ENCODE data around the gene TMEM114. TPM values are rescaled to one million over a fixed set of nuclear protein-coding genes. Genes with fewer than 3 reads are reported as not detected.

The TMEM114 gene
- polyA plus RNA-seq, 1 donor (not counting 4 experiments of a cell fraction or from before 2014, with no cell fraction given): not detected

DNA sequence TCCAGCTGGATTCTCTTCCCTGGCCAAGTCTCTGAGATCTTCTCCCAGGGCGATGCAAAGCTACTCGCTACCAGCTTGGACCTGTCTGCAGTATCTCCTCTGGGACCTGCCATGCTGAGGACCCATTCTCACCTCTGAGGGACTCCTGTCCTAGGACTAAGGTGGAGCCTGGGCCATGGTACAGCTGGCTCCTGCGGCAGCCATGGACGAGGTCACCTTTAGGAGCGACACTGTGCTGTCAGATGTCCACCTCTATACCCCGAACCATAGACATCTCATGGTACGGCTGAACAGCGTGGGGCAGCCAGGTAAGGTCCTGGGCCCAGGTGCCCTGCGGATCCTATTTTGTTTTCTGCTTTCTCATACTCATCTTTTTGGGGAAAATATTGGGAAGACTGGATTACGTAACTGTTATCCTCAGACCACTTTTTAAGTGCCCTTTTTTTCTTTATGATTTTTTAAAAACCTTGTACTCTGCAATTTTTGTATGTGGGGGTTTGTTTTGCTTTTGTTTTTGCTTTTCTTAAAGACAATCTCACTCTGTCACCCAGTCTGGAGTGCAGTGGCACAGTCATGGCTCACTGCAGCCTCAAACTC is 35.3 kb upstream of the TMEM114 start:
- H3K9me3 ChIP-seq (ENCODE audit: control insufficient read depth, low read depth, low read length): no peaks in the 10 kb centered on the region
- dilution Hi-C loops (cut with MboI; ENCODE audit: extremely low pct_ligation_motif_present, low sequenced_read_pairs): no loop called here
- no peak overlapping the region for H3K4me3 ChIP-seq (ENCODE audit: control insufficient read depth in 2 of 3, extremely low read depth in 1 of 3, insufficient read depth in 2 of 3, low read depth in 1 of 3, low read length in 3 of 3)
- no peaks in the 10 kb centered on the region for H3K9me1 ChIP-seq (ENCODE audit: control insufficient read depth, extremely low read depth, insufficient read depth, low read length)
- H3K4me1 ChIP-seq (ENCODE audit: control insufficient read depth, extremely low read depth, insufficient read depth, low read length): peaks cover 26% of the 10 kb centered on the region
- H3K79me2 ChIP-seq (ENCODE audit: control insufficient read depth, insufficient read depth, low read length): peaks cover 53% of the 10 kb centered on the region
- H3K9ac ChIP-seq (ENCODE audit: control insufficient read depth, extremely low read depth, insufficient read depth, low read length): no peak overlapping the region
- H3K4me2 ChIP-seq (ENCODE audit: control insufficient read depth, extremely low read depth, insufficient read depth, low read depth, low read length): no peak overlapping the region
- H2AFZ ChIP-seq (ENCODE audit: control insufficient read depth, low read length): no peak overlapping the region
- H3K36me3 ChIP-seq (ENCODE audit: control insufficient read depth in 2 of 2, extremely low read depth in 1 of 2, insufficient read depth in 2 of 2, low read length in 2 of 2): peaks cover 30 to 51% of the 10 kb centered on the region in 2 experiments
- DNase-seq (ENCODE audit: low read depth, low spot score): no peak
- no peak overlapping the region for H3K27ac ChIP-seq (ENCODE audit: control insufficient read depth, insufficient read depth, low read length)
- H4K20me1 ChIP-seq (ENCODE audit: control insufficient read depth, extremely low read depth, insufficient read depth, low read length): peaks cover 3% of the 10 kb centered on the region
- no peak for FAIRE-seq
- no peak for TF ChIP-seq EZH2 (IDR thresholded peaks at IDR 0.05; ENCODE audit: low read length)
- TF ChIP-seq, protein P1, sequence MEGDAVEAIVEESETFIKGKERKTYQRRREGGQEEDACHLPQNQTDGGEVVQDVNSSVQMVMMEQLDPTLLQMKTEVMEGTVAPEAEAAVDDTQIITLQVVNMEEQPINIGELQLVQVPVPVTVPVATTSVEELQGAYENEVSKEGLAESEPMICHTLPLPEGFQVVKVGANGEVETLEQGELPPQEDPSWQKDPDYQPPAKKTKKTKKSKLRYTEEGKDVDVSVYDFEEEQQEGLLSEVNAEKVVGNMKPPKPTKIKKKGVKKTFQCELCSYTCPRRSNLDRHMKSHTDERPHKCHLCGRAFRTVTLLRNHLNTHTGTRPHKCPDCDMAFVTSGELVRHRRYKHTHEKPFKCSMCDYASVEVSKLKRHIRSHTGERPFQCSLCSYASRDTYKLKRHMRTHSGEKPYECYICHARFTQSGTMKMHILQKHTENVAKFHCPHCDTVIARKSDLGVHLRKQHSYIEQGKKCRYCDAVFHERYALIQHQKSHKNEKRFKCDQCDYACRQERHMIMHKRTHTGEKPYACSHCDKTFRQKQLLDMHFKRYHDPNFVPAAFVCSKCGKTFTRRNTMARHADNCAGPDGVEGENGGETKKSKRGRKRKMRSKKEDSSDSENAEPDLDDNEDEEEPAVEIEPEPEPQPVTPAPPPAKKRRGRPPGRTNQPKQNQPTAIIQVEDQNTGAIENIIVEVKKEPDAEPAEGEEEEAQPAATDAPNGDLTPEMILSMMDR (optimal IDR thresholded peaks at IDR 0.05 in 1 of 3, IDR thresholded peaks at IDR 0.05 in 1 of 3, conservative IDR thresholded peaks at IDR 0.05 in 1 of 3; ENCODE audit: extremely low read depth in 1 of 3, insufficient read depth in 2 of 3, low read length in 3 of 3): no peak
- H3K27me3 ChIP-seq (ENCODE audit: control insufficient read depth, extremely low read depth, insufficient read depth, low read length): no peaks in the 10 kb centered on the region

DNA sequence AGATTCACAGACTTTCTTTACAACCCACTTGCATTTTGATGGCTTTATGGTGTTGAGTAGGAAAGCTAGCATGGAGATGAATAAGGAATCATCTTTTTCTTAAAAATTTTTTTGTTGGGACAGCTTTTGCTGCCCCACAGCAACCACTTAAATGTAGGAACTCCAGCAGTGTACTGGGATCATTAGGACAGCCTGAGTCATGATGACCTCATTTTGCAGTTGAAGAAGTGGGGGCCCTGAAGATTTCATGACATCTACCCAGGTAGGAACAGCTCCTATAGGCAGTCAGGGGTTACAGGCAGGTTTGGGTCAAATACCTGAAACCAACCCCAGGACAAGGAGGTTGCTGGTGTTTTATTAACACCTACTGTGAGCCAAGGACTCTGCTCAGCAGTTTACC is 33.3 kb upstream of the TMEM114 start:
- H3K9ac ChIP-seq (ENCODE audit: control insufficient read depth, extremely low read depth, insufficient read depth, low read length): no peak overlapping the region
- H2AFZ ChIP-seq (ENCODE audit: control insufficient read depth, low read length): no peak overlapping the region
- dilution Hi-C loops (cut with MboI; ENCODE audit: extremely low pct_ligation_motif_present, low sequenced_read_pairs): no loop called here
- H3K4me3 ChIP-seq (ENCODE audit: control insufficient read depth in 2 of 3, extremely low read depth in 1 of 3, insufficient read depth in 2 of 3, low read depth in 1 of 3, low read length in 3 of 3): no peak overlapping the region
- H3K4me1 ChIP-seq (ENCODE audit: control insufficient read depth, extremely low read depth, insufficient read depth, low read length): peaks cover 36% of the 10 kb centered on the region
- no peak for TF ChIP-seq EZH2 (IDR thresholded peaks at IDR 0.05; ENCODE audit: low read length)
- TF ChIP-seq, protein P1 (optimal IDR thresholded peaks at IDR 0.05 in 1 of 3, IDR thresholded peaks at IDR 0.05 in 1 of 3, conservative IDR thresholded peaks at IDR 0.05 in 1 of 3; ENCODE audit: extremely low read depth in 1 of 3, insufficient read depth in 2 of 3, low read length in 3 of 3): no peak
- peaks cover 47% of the 10 kb centered on the region for H3K79me2 ChIP-seq (ENCODE audit: control insufficient read depth, insufficient read depth, low read length)
- H4K20me1 ChIP-seq (ENCODE audit: control insufficient read depth, extremely low read depth, insufficient read depth, low read length): peaks cover 3% of the 10 kb centered on the region
- H3K9me3 ChIP-seq (ENCODE audit: control insufficient read depth, low read depth, low read length): no peaks in the 10 kb centered on the region
- H3K4me2 ChIP-seq (ENCODE audit: control insufficient read depth, extremely low read depth, insufficient read depth, low read depth, low read length): peak overlapping the region; percentile 98
- peaks cover 13 to 34% of the 10 kb centered on the region in 2 experiments for H3K36me3 ChIP-seq (ENCODE audit: control insufficient read depth in 2 of 2, extremely low read depth in 1 of 2, insufficient read depth in 2 of 2, low read length in 2 of 2)
- no peak for DNase-seq (ENCODE audit: low read depth, low spot score)
- H3K27me3 ChIP-seq (ENCODE audit: control insufficient read depth, extremely low read depth, insufficient read depth, low read length): no peaks in the 10 kb centered on the region
- H3K9me1 ChIP-seq (ENCODE audit: control insufficient read depth, extremely low read depth, insufficient read depth, low read length): no peaks in the 10 kb centered on the region
- FAIRE-seq: no peak
- peak overlapping the region; percentile 99 for H3K27ac ChIP-seq (ENCODE audit: control insufficient read depth, insufficient read depth, low read length)

Data from keratinocyte (primary cell).